K562 (cell line): Measurements from ENCODE around the gene LYPLA2. TPM values are rescaled to one million over a fixed set of nuclear protein-coding genes. Genes with fewer than 3 reads are reported as not detected.

Experiments
- ADNP ChIP-seq: fragments of 200-800 bp; sonication (Bioruptor generic); IDR thresholded peaks from 2 replicates; pipeline ENCODE4 v1.6.1; 2016; ENCODE audit warnings: missing genetic modification characterization, missing compliant biosample characterization
- ATF7 ChIP-seq: fragments of 450-650 bp; IDR thresholded peaks from 2 replicates; pipeline ENCODE4 v1.7.1; 2014; ENCODE audit warnings: mild to moderate bottlenecking, moderate library complexity
- BHLHE40 ChIP-seq: IDR thresholded peaks from 2 replicates; pipeline ENCODE4 v1.6.1; 2011; ENCODE audit warnings: low read length, improper control_type of control experiment
- CBX5 ChIP-seq: IDR thresholded peaks from 2 replicates; pipeline ENCODE4 v1.6.1; 2014; ENCODE audit warnings: low read depth, borderline replicate concordance
- ELF4 ChIP-seq: fragments of 450-650 bp; formaldehyde crosslinking; IDR thresholded peaks from 2 replicates; pipeline ENCODE4 v1.4.0; 2022; ENCODE audit warnings: missing genetic modification characterization
- FOXJ3 ChIP-seq: sonication (generic); formaldehyde crosslinking; IDR thresholded peaks from 2 replicates; pipeline ENCODE4 v1.4.0; 2020; ENCODE audit warnings: mild to moderate bottlenecking, missing genetic modification reagents
- HDAC1 ChIP-seq, 2 experiments: fragments of 450-650 bp; IDR thresholded peaks; 2 replicates each; pipeline ENCODE4 v1.6.1; 2016 to 2017; ENCODE audit warnings: inconsistent platforms in 1 of 2, mild to moderate bottlenecking in 1 of 2, moderate library complexity in 1 of 2
- HDGF ChIP-seq: fragments of 450-650 bp; IDR thresholded peaks from 2 replicates; pipeline ENCODE4 v1.6.1; 2016
- HLTF ChIP-seq: fragments of 450-650 bp; IDR thresholded peaks from 2 replicates; pipeline ENCODE4 v1.6.1; 2016
- KLF16 ChIP-seq: IDR thresholded peaks from 2 replicates; pipeline ENCODE4 v1.6.1; 2016; ENCODE audit warnings: antibody characterized with exemption
- MAFG ChIP-seq: fragments of 450-650 bp; conservative IDR thresholded peaks from 2 replicates; pipeline ENCODE4 v1.6.1; 2016; ENCODE audit warnings: missing genetic modification characterization, missing compliant biosample characterization
- MAFK ChIP-seq: IDR thresholded peaks from 2 replicates; pipeline ENCODE4 v1.6.1; 2011; ENCODE audit warnings: low read length, improper control_type of control experiment
- MCM3 ChIP-seq: fragments of 450-650 bp; IDR thresholded peaks from 2 replicates; pipeline ENCODE4 v1.6.1; 2016
- MTA1 ChIP-seq: fragments of 450-650 bp; IDR thresholded peaks from 2 replicates; pipeline ENCODE4 v1.6.1; 2017; ENCODE audit warnings: borderline replicate concordance
- NCOA1 ChIP-seq: fragments of 450-650 bp; IDR thresholded peaks from 2 replicates; pipeline ENCODE4 v1.6.1; 2016; ENCODE audit warnings: low read depth
- NFRKB ChIP-seq: fragments of 450-650 bp; IDR thresholded peaks from 2 replicates; pipeline ENCODE4 v1.6.1; 2016; ENCODE audit warnings: low read depth
- PCBP1 ChIP-seq: fragments of 200-400 bp; formaldehyde crosslinking; IDR thresholded peaks from 2 replicates; pipeline ENCODE4 v1.6.1; 2018; ENCODE audit warnings: mild to moderate bottlenecking, low read depth, low read length; ENCODE audit not compliant: poor library complexity, severe bottlenecking
- PHF8 ChIP-seq: fragments of 200-600 bp; sonication (generic); IDR thresholded peaks from 2 replicates; pipeline ENCODE4 v1.6.1; 2012; ENCODE audit warnings: mixed run types, mild to moderate bottlenecking, inconsistent platforms, low read length, moderate library complexity, borderline replicate concordance
- POU5F1 ChIP-seq: fragments of 150-350 bp; IDR thresholded peaks from 2 replicates; pipeline ENCODE4 v1.6.1; 2014; ENCODE audit warnings: borderline replicate concordance, low read length, low read depth, mild to moderate bottlenecking; ENCODE audit not compliant: partially characterized antibody
- RHOXF2B ChIP-seq: fragments of 250-450 bp; sonication (Bioruptor Pico); conservative IDR thresholded peaks from 2 replicates; pipeline ENCODE4 v1.5.1; 2021
- SMARCC2 ChIP-seq: fragments of 450-650 bp; IDR thresholded peaks from 2 replicates; pipeline ENCODE4 v1.6.1; 2017; ENCODE audit warnings: antibody characterized with exemption, moderate library complexity, mild to moderate bottlenecking, low read depth
- SOX6 ChIP-seq: fragments of 450-650 bp; IDR thresholded peaks from 2 replicates; pipeline ENCODE4 v1.6.1; 2014; ENCODE audit warnings: mild to moderate bottlenecking
- ZBTB17 ChIP-seq: fragments of 450-650 bp; formaldehyde crosslinking; IDR thresholded peaks from 2 replicates; pipeline ENCODE4 v1.4.0; 2020; ENCODE audit warnings: mild to moderate bottlenecking
- ZNF140 ChIP-seq: fragments of 250-450 bp; sonication (Bioruptor Pico); IDR thresholded peaks from 2 replicates; pipeline ENCODE4 v1.8.0; 2021; ENCODE audit warnings: moderate library complexity, mild to moderate bottlenecking, inconsistent platforms
- ZNF274 ChIP-seq: IDR thresholded peaks from 2 replicates; pipeline ENCODE4 v1.6.1; 2011; ENCODE audit warnings: low read depth, mild to moderate bottlenecking, low read length, moderate library complexity, borderline replicate concordance
- ZNF586 ChIP-seq: fragments of 450-650 bp; formaldehyde crosslinking; conservative IDR thresholded peaks from 2 replicates; pipeline ENCODE4 v1.4.0; 2020; ENCODE audit warnings: mild to moderate bottlenecking, moderate library complexity
- polyA plus RNA-seq, 8 experiments: library from polyadenylated mRNA; depleted of rRNA in 4 of 8; stranded (reverse) in 5 of 8; unstranded in 3 of 8; fragments of >200 nt; fragmentation: Nextera tagmentation in 2 of 8; fragmentation: Illumina TruSeq in 1 of 8; extraction: Ambion mirVana in 2 of 8; extraction: Trizol in 1 of 8; gene quantifications; 2 replicates each; pipeline versions ENCODE4 v1.2.1 to v1.2.3, GENCODE V29; 2011 to 2014; ENCODE audit warnings: inconsistent platforms in 1 of 8, missing spikeins in 1 of 8
- total RNA-seq, 7 experiments: library from RNA; depleted of rRNA in 6 of 7; stranded (reverse); fragments of >200 nt in 6 of 7; fragmentation: Illumina TruSeq in 2 of 7; extraction: Trizol in 2 of 7; gene quantifications; 2 replicates each; pipeline versions ENCODE4 v1.2.1 to v1.2.3, GENCODE V29; 2011 to 2021; ENCODE audit warnings: low replicate concordance in 1 of 7
- TF ChIP-seq, protein P1 (sequence below): sonication (generic); formaldehyde crosslinking; IDR thresholded peaks from 2 replicates; pipeline ENCODE4 v1.8.1; 2023; ENCODE audit warnings: mild to moderate bottlenecking, missing genetic modification reagents
- TF ChIP-seq, protein P2 (sequence below): fragments of 250-450 bp; sonication (Bioruptor Pico); IDR thresholded peaks from 2 replicates; pipeline ENCODE4 v1.5.0; 2021
- TF ChIP-seq, protein P3 (sequence below): fragments of 450-650 bp; conservative IDR thresholded peaks from 2 replicates; pipeline ENCODE4 v1.6.1; 2016; ENCODE audit warnings: missing genetic modification characterization, low read depth, mild to moderate bottlenecking, control low read depth, missing compliant biosample characterization

Gene LYPLA2
- total and polyA plus RNA-seq, 9 of the 15 experiments (the other 6 are each of a cell fraction or from before 2014, with no cell fraction given) = 3.9 to 128 (median 60.1) TPM

DNA sequence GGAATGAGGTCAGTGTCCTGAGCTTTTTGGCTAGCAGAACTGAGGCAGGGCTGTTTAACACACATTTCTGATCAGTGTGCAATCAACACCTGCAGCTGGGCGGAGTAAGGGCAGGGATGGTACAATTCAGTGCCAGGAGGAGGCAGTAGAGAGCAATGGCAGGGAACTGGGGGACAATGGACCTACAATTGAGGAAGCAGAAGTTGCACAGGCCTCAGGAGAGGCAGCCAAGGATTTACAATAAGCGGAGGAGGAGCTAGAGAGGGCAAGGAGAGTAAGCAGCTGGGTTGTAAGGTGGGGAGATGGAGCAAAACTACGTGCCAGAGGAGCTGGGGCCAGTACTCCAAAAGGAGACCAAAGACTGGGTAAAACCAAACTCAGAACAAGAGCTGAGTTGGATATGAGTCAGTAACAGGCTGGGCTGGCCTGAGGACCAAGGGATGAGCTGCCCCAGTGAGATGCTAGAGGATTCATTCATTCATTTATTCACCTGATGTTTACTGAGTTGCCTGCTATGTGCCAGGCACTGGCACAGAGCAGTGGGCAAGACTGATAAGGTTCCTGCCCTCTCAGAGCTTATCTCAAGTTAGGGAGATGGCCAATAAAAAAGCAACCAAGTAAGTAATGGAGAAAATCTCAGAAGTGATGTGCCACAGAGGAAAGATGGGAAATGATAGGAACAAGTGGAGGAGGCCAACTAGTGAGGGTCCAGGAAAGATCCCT lies 20.0 kb downstream of the LYPLA2 start (continued):
- TF ChIP-seq MTA1 = peak; percentile 61; the same call in 1 of the 2 replicates
- TF ChIP-seq, protein P1, sequence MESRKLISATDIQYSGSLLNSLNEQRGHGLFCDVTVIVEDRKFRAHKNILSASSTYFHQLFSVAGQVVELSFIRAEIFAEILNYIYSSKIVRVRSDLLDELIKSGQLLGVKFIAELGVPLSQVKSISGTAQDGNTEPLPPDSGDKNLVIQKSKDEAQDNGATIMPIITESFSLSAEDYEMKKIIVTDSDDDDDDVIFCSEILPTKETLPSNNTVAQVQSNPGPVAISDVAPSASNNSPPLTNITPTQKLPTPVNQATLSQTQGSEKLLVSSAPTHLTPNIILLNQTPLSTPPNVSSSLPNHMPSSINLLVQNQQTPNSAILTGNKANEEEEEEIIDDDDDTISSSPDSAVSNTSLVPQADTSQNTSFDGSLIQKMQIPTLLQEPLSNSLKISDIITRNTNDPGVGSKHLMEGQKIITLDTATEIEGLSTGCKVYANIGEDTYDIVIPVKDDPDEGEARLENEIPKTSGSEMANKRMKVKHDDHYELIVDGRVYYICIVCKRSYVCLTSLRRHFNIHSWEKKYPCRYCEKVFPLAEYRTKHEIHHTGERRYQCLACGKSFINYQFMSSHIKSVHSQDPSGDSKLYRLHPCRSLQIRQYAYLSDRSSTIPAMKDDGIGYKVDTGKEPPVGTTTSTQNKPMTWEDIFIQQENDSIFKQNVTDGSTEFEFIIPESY (CRISPR knock-in tag) = peak; percentile 65
- TF ChIP-seq, protein P2, sequence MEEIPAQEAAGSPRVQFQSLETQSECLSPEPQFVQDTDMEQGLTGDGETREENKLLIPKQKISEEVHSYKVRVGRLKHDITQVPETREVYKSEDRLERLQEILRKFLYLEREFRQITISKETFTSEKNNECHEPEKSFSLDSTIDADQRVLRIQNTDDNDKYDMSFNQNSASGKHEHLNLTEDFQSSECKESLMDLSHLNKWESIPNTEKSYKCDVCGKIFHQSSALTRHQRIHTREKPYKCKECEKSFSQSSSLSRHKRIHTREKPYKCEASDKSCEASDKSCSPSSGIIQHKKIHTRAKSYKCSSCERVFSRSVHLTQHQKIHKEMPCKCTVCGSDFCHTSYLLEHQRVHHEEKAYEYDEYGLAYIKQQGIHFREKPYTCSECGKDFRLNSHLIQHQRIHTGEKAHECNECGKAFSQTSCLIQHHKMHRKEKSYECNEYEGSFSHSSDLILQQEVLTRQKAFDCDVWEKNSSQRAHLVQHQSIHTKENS (CRISPR knock-in tag) = no peak
- TF ChIP-seq BHLHE40 = peak; percentile 67
- peak; percentile 85 for TF ChIP-seq SOX6
- TF ChIP-seq ATF7 = 0 out of 2 replicates have a peak, but pooled peaks have one; percentile 28
- no peak for TF ChIP-seq PCBP1
- no peak for TF ChIP-seq ZNF274
- TF ChIP-seq RHOXF2B (CRISPR knock-in tag) = no peak
- TF ChIP-seq KLF16 = peak; percentile 64
- TF ChIP-seq MAFG (tag) = no peak
- TF ChIP-seq MCM3 = no peak
- TF ChIP-seq, protein P3, sequence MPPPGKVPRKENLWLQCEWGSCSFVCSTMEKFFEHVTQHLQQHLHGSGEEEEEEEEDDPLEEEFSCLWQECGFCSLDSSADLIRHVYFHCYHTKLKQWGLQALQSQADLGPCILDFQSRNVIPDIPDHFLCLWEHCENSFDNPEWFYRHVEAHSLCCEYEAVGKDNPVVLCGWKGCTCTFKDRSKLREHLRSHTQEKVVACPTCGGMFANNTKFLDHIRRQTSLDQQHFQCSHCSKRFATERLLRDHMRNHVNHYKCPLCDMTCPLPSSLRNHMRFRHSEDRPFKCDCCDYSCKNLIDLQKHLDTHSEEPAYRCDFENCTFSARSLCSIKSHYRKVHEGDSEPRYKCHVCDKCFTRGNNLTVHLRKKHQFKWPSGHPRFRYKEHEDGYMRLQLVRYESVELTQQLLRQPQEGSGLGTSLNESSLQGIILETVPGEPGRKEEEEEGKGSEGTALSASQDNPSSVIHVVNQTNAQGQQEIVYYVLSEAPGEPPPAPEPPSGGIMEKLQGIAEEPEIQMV (tag) = no peak
- TF ChIP-seq SMARCC2 = no peak
- no peak for TF ChIP-seq NCOA1
- 0 out of 2 replicates have a peak, but pooled peaks have one; percentile 53 for TF ChIP-seq HDGF
- TF ChIP-seq ZNF586 = no peak
- TF ChIP-seq CBX5 = no peak
- peak in 1 of 2 experiments; percentile 59; a peak in 1 of 4 replicates for TF ChIP-seq HDAC1 (IDR thresholded peaks at IDR 0.05)
- TF ChIP-seq PHF8 = no peak
- TF ChIP-seq FOXJ3 (CRISPR knock-in tag) = no peak
- TF ChIP-seq HLTF = no peak
- no peak for TF ChIP-seq ZNF140 (CRISPR knock-in tag)
- TF ChIP-seq ADNP (tag) = no peak
- TF ChIP-seq ZBTB17 (CRISPR knock-in tag) = no peak
- TF ChIP-seq ELF4 (CRISPR knock-in tag) = peak; percentile 78; the same call in 1 of the 2 replicates
- TF ChIP-seq MAFK = no peak
- TF ChIP-seq POU5F1 = no peak
- TF ChIP-seq NFRKB = no peak
